ENCODE results near the gene HACD2.

The HACD2 gene

DNA sequence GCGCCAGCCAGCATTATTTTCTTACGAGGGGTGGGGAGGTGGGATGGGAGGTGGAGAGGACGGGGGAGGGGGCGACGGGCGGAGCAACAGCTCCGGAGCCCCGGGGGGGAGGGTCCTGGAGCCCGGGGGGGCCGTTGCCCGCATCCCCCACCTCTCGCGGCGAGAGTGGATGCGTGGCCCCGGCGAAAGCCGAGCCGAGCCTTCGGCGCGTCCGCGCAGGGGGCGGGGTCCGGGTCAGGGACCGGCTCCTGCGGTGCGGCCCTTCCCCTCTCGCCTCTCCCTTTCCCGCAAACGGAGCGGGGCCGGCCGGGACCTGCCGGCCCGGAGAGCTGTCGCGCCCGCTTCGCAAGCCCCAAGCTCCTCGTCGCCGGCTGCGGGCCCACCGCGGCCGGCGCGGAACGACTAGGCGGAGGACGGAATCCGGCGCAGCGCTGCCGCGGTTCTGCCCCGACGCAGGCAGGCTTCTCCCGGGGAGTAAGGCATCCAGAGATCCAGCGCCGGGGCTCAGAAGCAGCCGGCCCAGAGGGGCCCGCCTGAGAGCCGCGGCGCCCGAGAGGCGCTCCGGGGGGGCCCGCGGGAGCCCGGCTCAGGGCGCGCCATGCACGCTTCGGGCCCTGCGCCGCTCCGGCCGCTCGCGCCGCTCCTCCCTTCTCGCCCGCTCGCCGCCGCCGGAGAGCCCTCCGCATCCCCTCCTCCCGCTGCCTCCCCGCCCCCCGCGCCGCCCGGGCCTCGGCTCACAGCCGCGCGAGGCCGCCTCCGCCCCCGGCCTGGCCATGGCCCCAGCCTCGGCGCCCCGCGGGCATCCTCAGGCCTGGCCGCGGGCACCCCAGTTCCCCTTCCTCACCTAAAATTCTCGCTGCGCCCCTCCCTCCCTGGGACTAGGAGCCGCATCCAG is 135.5 kb downstream of the HACD2 start:
- in situ Hi-C loops (cut with MboI; ENCODE audit: low pct_unique_long_range_greater_than_20kb, low sequenced_read_pairs, unreplicated experiment): no loop called here
- DNase-seq (ENCODE audit: low spot score): peak; percentile 70
- no peak for TF ChIP-seq CTCF (IDR thresholded peaks at IDR 0.05; ENCODE audit: extremely low read depth, insufficient read depth, missing control alignments)

GRCh38 chr3:123448536-123449101 is 136.2 kb downstream of the HACD2 start, which contains the start of gene ADCY5:
TSS of gene ADCY5 (minus strand) at chr3:123449090. CDS start at chr3:123448545, 545 bp downstream.
- no peak for TF ChIP-seq CTCF (IDR thresholded peaks at IDR 0.05; ENCODE audit: extremely low read depth, insufficient read depth, missing control alignments)
- in situ Hi-C loops (cut with MboI; ENCODE audit: low pct_unique_long_range_greater_than_20kb, low sequenced_read_pairs, unreplicated experiment): no loop called here
- peak; percentile 48 for DNase-seq (ENCODE audit: low spot score)

DNA sequence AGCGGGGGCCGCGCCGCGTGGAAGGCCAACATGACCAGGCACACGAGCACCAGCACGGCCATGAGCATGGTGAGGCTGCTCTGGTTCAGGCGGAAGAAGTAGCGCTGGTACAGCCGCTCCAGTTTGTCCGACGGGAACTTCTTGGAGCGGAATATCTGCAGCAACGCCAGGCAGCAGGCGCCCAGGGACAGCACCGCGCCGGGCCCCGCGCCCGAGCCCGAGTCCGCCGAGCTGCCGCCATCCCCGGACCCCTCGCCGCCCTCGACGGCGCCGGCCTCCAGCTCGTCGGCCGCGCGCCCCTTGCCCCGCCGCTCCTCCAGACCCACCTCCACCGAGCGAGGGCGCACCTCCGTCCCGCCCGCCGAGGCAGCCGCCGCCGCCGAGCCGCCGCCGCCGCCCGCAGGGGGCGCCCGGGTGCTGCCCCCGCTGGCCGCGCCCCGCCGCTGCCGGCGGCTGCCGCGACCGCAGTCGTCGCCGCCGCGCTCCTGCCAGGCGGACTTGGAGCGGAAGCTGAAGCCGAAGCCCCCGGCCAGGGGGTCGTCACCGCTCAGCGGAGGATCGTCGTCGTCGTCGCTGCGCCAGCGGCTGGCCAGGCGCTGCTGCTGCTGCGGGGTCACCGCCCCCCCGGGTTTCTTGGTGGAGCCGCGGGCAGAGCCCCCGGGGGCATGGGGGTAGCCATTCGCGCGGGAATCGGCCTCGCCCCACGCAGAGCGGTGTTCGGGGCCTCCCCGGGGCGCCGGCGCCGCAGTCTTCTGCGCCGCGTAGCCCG is 136.9 kb downstream of the HACD2 start:
- DNase-seq (ENCODE audit: low spot score): peak; percentile 86
- peak; percentile 75 for TF ChIP-seq CTCF (IDR thresholded peaks at IDR 0.05; ENCODE audit: extremely low read depth, insufficient read depth, missing control alignments)
- in situ Hi-C loops (cut with MboI; ENCODE audit: low pct_unique_long_range_greater_than_20kb, low sequenced_read_pairs, unreplicated experiment): no loop called here

GRCh38 chr3:123447416-123447748 is 137.5 kb downstream of the HACD2 start:
- no peak for TF ChIP-seq CTCF (IDR thresholded peaks at IDR 0.05; ENCODE audit: extremely low read depth, insufficient read depth, missing control alignments)
- in situ Hi-C loops (cut with MboI; ENCODE audit: low pct_unique_long_range_greater_than_20kb, low sequenced_read_pairs, unreplicated experiment): no loop called here
- DNase-seq (ENCODE audit: low spot score): no peak

- no peak for TF ChIP-seq CTCF (IDR thresholded peaks at IDR 0.05; ENCODE audit: extremely low read depth, insufficient read depth, missing control alignments)
- no peak for DNase-seq (ENCODE audit: low spot score)
- in situ Hi-C loops (cut with MboI; ENCODE audit: low pct_unique_long_range_greater_than_20kb, low sequenced_read_pairs, unreplicated experiment): no loop called here
Measured at GRCh38 chr3:123446610-123447109, 138.2 kb downstream of the HACD2 start.

DNA sequence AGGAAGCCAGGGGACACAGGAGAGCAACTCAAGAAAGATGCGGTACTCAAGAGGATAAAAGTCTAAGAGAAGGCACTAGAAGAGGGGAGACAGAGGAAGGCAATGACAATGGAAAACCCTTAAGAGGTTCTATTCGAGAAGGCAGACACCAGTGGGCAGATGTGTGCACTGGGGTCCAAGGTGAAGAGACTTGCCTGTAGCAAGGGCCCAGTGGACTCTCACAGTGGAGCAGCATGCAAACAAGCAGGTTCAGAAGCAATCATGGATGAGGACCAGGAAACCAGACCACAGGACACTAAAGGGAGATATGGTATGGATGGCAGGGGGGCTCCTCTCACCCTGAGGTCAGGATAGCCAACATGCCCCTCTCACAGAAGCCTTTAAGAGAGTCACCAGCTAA is 138.6 kb downstream of the HACD2 start:
- in situ Hi-C loops (cut with MboI; ENCODE audit: low pct_unique_long_range_greater_than_20kb, low sequenced_read_pairs, unreplicated experiment): no loop called here
- no peak for DNase-seq (ENCODE audit: low spot score)
- no peak for TF ChIP-seq CTCF (IDR thresholded peaks at IDR 0.05; ENCODE audit: extremely low read depth, insufficient read depth, missing control alignments)

All from GM13977 (cell line).